Measurements from ENCODE around the gene TGFBI.

Gene TGFBI

DNA sequence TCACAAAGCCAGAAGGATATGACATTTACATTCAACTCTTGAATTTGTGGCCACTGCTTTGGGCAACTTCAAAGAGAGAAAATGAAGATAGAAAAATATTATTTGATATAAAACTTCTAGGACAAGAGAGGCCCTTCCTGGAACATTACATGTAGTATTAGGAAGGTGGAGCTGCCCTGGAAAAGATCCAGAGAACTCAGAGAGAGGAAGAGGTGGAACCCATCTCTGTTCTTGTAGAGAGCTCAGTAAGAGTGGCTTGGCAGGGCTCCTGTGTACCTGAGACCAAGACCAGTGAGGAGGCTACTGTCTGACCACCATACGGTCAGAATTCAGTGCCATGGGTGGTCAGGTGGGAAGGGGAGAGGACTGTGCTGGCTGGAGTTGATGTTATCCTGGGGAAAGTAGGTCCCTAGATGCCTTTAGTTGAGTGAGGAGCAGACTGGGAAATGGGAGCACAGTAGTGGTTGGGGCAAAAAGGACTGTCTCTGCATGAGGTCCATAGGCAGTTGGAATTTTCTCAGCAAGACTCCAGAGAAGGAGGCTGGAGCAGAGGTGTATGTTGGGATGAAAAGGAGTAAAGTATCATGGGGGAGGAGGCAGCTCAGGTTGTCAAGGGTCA is 7.6 kb downstream of the TGFBI start:
- H3K36me3 ChIP-seq (replicated peaks in 1 of 2; ENCODE audit: control insufficient read depth in 2 of 2, insufficient read depth in 2 of 2, low read length in 2 of 2): no peaks in the 10 kb centered on the region
- peaks cover 0 to 2% of the 10 kb centered on the region in 2 donors for H3K9me3 ChIP-seq (replicated peaks in 1 of 2; ENCODE audit: control insufficient read depth in 2 of 2, insufficient read depth in 1 of 2, low read depth in 1 of 2, low read length in 2 of 2)
- no peak overlapping the region for H3K14ac ChIP-seq (ENCODE audit: low read length)
- no peaks in the 10 kb centered on the region for H3K79me1 ChIP-seq (ENCODE audit: low read depth, low read length)
- H2AK5ac ChIP-seq (ENCODE audit: low read depth, low read length): no peak overlapping the region
- H3K27me3 ChIP-seq (ENCODE audit: control insufficient read depth in 3 of 3, insufficient read depth in 3 of 3, low read depth in 1 of 3, low read length in 3 of 3): peaks cover 0 to 29% (median 0%) of the 10 kb centered on the region in 3 experiments
- H3K4me1 ChIP-seq (ENCODE audit: control insufficient read depth in 2 of 2, insufficient read depth in 1 of 2, low read depth in 1 of 2, low read length in 2 of 2): peaks cover 0 to 2% of the 10 kb centered on the region in 2 donors
- H3K4ac ChIP-seq (ENCODE audit: low read length): no peak overlapping the region
- DNase-seq (ENCODE audit: low spot score): no peak
- H2BK15ac ChIP-seq (ENCODE audit: low read length): no peak overlapping the region
- no peak overlapping the region for H2BK5ac ChIP-seq (ENCODE audit: low read length)
- no peak overlapping the region for H2BK12ac ChIP-seq (ENCODE audit: low read length)
- H3K23ac ChIP-seq (ENCODE audit: low read depth, low read length, poor library complexity): no peak overlapping the region
- no peak overlapping the region for H3K9ac ChIP-seq (ENCODE audit: low read depth, low read length, poor library complexity)
- no peak overlapping the region for H2AFZ ChIP-seq (ENCODE audit: low read length)
- no peak overlapping the region for H4K8ac ChIP-seq (ENCODE audit: low read depth, low read length)
- no peak overlapping the region for H3K18ac ChIP-seq (ENCODE audit: low read length)
- no peak overlapping the region for H3K4me3 ChIP-seq (ENCODE audit: low read length in 2 of 2)
- no peak overlapping the region for H4K91ac ChIP-seq (ENCODE audit: low read depth, low read length, poor library complexity)
- H2BK120ac ChIP-seq (ENCODE audit: low read depth, low read length): no peak overlapping the region
- H3K4me2 ChIP-seq (ENCODE audit: insufficient read depth, low read length, poor library complexity, severe bottlenecking): no peak overlapping the region
- H3K27ac ChIP-seq (replicated peaks; ENCODE audit: low read length): no peak overlapping the region
- no CpG with 5 or more reads among the region's 1 CpG for WGBS, 2 donors (ENCODE audit: extremely low coverage in 2 of 2, insufficient read length in 2 of 2, insufficient replicate concordance in 1 of 2)

GRCh38 chr5:136037001-136037705 is 8.4 kb downstream of the TGFBI start:
- Histone ChIP-seq H3K4ac (ENCODE audit: low read length) (no peak overlapping the region), H3K36me3 (replicated peaks in 1 of 2; ENCODE audit: control insufficient read depth in 2 of 2, insufficient read depth in 2 of 2, low read length in 2 of 2) (no peaks in the 10 kb centered on the region), H3K27me3 (ENCODE audit: control insufficient read depth in 3 of 3, insufficient read depth in 3 of 3, low read depth in 1 of 3, low read length in 3 of 3) (peaks cover 0 to 21% (median 0%) of the 10 kb centered on the region in 3 experiments), H3K9me3 (replicated peaks in 1 of 2; ENCODE audit: control insufficient read depth in 2 of 2, insufficient read depth in 1 of 2, low read depth in 1 of 2, low read length in 2 of 2) (peaks cover 0 to 2% of the 10 kb centered on the region in 2 donors), H3K23ac (ENCODE audit: low read depth, low read length, poor library complexity) (no peak overlapping the region), H2BK5ac (ENCODE audit: low read length) (no peak overlapping the region), H3K4me1 (ENCODE audit: control insufficient read depth in 2 of 2, insufficient read depth in 1 of 2, low read depth in 1 of 2, low read length in 2 of 2) (peaks cover 0 to 2% of the 10 kb centered on the region in 2 donors), H2BK15ac (ENCODE audit: low read length) (no peak overlapping the region), H3K27ac (replicated peaks; ENCODE audit: low read length) (no peak overlapping the region), H2BK12ac (ENCODE audit: low read length) (no peak overlapping the region), H2BK120ac (ENCODE audit: low read depth, low read length) (no peak overlapping the region), H2AK5ac (ENCODE audit: low read depth, low read length) (no peak overlapping the region), H4K8ac (ENCODE audit: low read depth, low read length) (no peak overlapping the region), H3K14ac (ENCODE audit: low read length) (no peak overlapping the region), H3K18ac (ENCODE audit: low read length) (no peak overlapping the region), H2AFZ (ENCODE audit: low read length) (no peak overlapping the region), H4K91ac (ENCODE audit: low read depth, low read length, poor library complexity) (no peak overlapping the region), H3K9ac (ENCODE audit: low read depth, low read length, poor library complexity) (no peak overlapping the region), H3K4me2 (ENCODE audit: insufficient read depth, low read length, poor library complexity, severe bottlenecking) (no peak overlapping the region), H3K79me1 (ENCODE audit: low read depth, low read length) (no peaks in the 10 kb centered on the region), H3K4me3 (ENCODE audit: low read length in 2 of 2) (no peak overlapping the region)
- WGBS, 2 donors (ENCODE audit: extremely low coverage in 2 of 2, insufficient read length in 2 of 2, insufficient replicate concordance in 1 of 2): no CpG with 5 or more reads among the region's 10 CpGs
- DNase-seq (ENCODE audit: low spot score): no peak

DNA sequence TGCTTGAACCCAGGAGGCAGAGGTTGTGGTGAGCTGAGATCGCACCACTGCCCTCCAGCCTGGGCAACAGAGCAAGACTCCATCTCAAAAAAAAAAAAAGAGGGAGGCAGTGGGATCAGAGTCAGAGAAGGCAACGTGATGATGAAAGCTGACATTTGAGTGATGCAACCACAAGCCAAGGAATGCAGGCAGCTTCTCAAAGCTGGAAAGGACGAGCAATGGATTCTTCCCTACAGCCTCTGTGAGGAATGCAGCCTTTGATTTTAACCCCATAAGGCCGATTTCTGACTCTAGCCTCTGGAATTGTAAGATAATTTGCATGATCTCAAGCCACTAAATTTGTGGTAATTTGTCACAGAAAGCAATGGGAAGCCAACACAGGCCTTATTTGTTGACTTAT is 9.8 kb downstream of the TGFBI start:
- Histone ChIP-seq H2BK15ac (ENCODE audit: low read length) (no peak overlapping the region), H2BK120ac (ENCODE audit: low read depth, low read length) (no peak overlapping the region), H3K79me1 (ENCODE audit: low read depth, low read length) (no peaks in the 10 kb centered on the region), H3K9ac (ENCODE audit: low read depth, low read length, poor library complexity) (no peak overlapping the region), H3K23ac (ENCODE audit: low read depth, low read length, poor library complexity) (no peak overlapping the region), H3K18ac (ENCODE audit: low read length) (no peak overlapping the region), H3K9me3 (replicated peaks in 1 of 2; ENCODE audit: control insufficient read depth in 2 of 2, insufficient read depth in 1 of 2, low read depth in 1 of 2, low read length in 2 of 2) (peaks cover 0 to 2% of the 10 kb centered on the region in 2 donors), H3K4me3 (ENCODE audit: low read length in 2 of 2) (no peak overlapping the region), H3K27me3 (ENCODE audit: control insufficient read depth in 3 of 3, insufficient read depth in 3 of 3, low read depth in 1 of 3, low read length in 3 of 3) (peaks cover 0 to 12% (median 0%) of the 10 kb centered on the region in 3 experiments), H3K14ac (ENCODE audit: low read length) (no peak overlapping the region), H2BK12ac (ENCODE audit: low read length) (no peak overlapping the region), H2BK5ac (ENCODE audit: low read length) (no peak overlapping the region), H3K27ac (replicated peaks; ENCODE audit: low read length) (no peak overlapping the region), H3K4me2 (ENCODE audit: insufficient read depth, low read length, poor library complexity, severe bottlenecking) (no peak overlapping the region), H3K4ac (ENCODE audit: low read length) (no peak overlapping the region), H2AK5ac (ENCODE audit: low read depth, low read length) (no peak overlapping the region), H3K4me1 (ENCODE audit: control insufficient read depth in 2 of 2, insufficient read depth in 1 of 2, low read depth in 1 of 2, low read length in 2 of 2) (peaks cover 0 to 4% of the 10 kb centered on the region in 2 donors), H3K36me3 (replicated peaks in 1 of 2; ENCODE audit: control insufficient read depth in 2 of 2, insufficient read depth in 2 of 2, low read length in 2 of 2) (no peaks in the 10 kb centered on the region), H2AFZ (ENCODE audit: low read length) (no peak overlapping the region), H4K8ac (ENCODE audit: low read depth, low read length) (no peak overlapping the region), H4K91ac (ENCODE audit: low read depth, low read length, poor library complexity) (no peak overlapping the region)
- DNase-seq (ENCODE audit: low spot score): no peak
- WGBS, 2 donors (ENCODE audit: extremely low coverage in 2 of 2, insufficient read length in 2 of 2, insufficient replicate concordance in 1 of 2): no CpG with 5 or more reads among the region's 4 CpGs

- no CpG with 5 or more reads among the region's 2 CpGs for WGBS, 2 donors (ENCODE audit: extremely low coverage in 2 of 2, insufficient read length in 2 of 2, insufficient replicate concordance in 1 of 2)
- Histone ChIP-seq H4K8ac (ENCODE audit: low read depth, low read length) (no peak overlapping the region), H3K9ac (ENCODE audit: low read depth, low read length, poor library complexity) (no peak overlapping the region), H3K9me3 (replicated peaks in 1 of 2; ENCODE audit: control insufficient read depth in 2 of 2, insufficient read depth in 1 of 2, low read depth in 1 of 2, low read length in 2 of 2) (peaks cover 0 to 2% of the 10 kb centered on the region in 2 donors), H2BK5ac (ENCODE audit: low read length) (no peak overlapping the region), H3K18ac (ENCODE audit: low read length) (no peak overlapping the region), H3K36me3 (replicated peaks in 1 of 2; ENCODE audit: control insufficient read depth in 2 of 2, insufficient read depth in 2 of 2, low read length in 2 of 2) (no peaks in the 10 kb centered on the region), H3K27me3 (ENCODE audit: control insufficient read depth in 3 of 3, insufficient read depth in 3 of 3, low read depth in 1 of 3, low read length in 3 of 3) (peaks cover 0 to 15% (median 0%) of the 10 kb centered on the region in 3 experiments), H3K4me1 (ENCODE audit: control insufficient read depth in 2 of 2, insufficient read depth in 1 of 2, low read depth in 1 of 2, low read length in 2 of 2) (peaks cover 0 to 4% of the 10 kb centered on the region in 2 donors), H3K27ac (replicated peaks; ENCODE audit: low read length) (no peak overlapping the region), H3K4me3 (ENCODE audit: low read length in 2 of 2) (no peak overlapping the region), H3K79me1 (ENCODE audit: low read depth, low read length) (no peaks in the 10 kb centered on the region), H4K91ac (ENCODE audit: low read depth, low read length, poor library complexity) (no peak overlapping the region), H2AK5ac (ENCODE audit: low read depth, low read length) (no peak overlapping the region), H3K4ac (ENCODE audit: low read length) (no peak overlapping the region), H3K4me2 (ENCODE audit: insufficient read depth, low read length, poor library complexity, severe bottlenecking) (no peak overlapping the region), H2AFZ (ENCODE audit: low read length) (no peak overlapping the region), H2BK120ac (ENCODE audit: low read depth, low read length) (no peak overlapping the region), H3K23ac (ENCODE audit: low read depth, low read length, poor library complexity) (no peak overlapping the region), H2BK15ac (ENCODE audit: low read length) (no peak overlapping the region), H3K14ac (ENCODE audit: low read length) (no peak overlapping the region), H2BK12ac (ENCODE audit: low read length) (no peak overlapping the region)
- no peak for DNase-seq (ENCODE audit: low spot score)
Measured at GRCh38 chr5:136039202-136039601, 10.4 kb downstream of the TGFBI start.
